Activated B cell treated with CpG ODN at 0.5 μM for 24 hours (primary cell): ENCODE results near the gene CD40. TPM values are rescaled to one million over a fixed set of nuclear protein-coding genes. Genes with fewer than 3 reads are reported as not detected.

Experiments used
- ATAC-seq: fragments of 200-7000 bp; cut with Tn5 transposase; one replicate; pipeline ENCODE4 v1.10.0; 2021; ENCODE audit warnings: low read depth, mild to moderate bottlenecking, moderate library complexity
- CTCF ChIA-PET: fragments of 350-600 bp; sonication (Branson Sonifier 250); formaldehyde crosslinking; loops from one replicate; lab custom pipeline; 2021; ENCODE audit warnings: antibody characterized with exemption; lab: Charles Lee
- POLR2A ChIA-PET: fragments of 350-600 bp; sonication (Branson Sonifier 250); formaldehyde crosslinking; loops from one replicate; lab custom pipeline; 2021; ENCODE audit warnings: antibody characterized with exemption; lab: Charles Lee
- DNase-seq: peaks from one replicate; pipeline ENCODE4 v3.0.0; 2022
- H3K27ac Mint-ChIP-seq: one replicate; pipeline ENCODE4 v1.8.0; 2020; ENCODE audit warnings: mixed read lengths
- H3K27me3 Mint-ChIP-seq: one replicate; pipeline ENCODE4 v1.8.0; 2021; ENCODE audit warnings: mixed read lengths
- H3K36me3 Mint-ChIP-seq: one replicate; pipeline ENCODE4 v1.8.0; 2021; ENCODE audit warnings: low read depth, mixed read lengths
- H3K4me1 Mint-ChIP-seq: one replicate; pipeline ENCODE4 v1.8.0; 2021; ENCODE audit warnings: mixed read lengths
- H3K4me3 Mint-ChIP-seq: one replicate; pipeline ENCODE4 v1.8.0; 2020; ENCODE audit warnings: mild to moderate bottlenecking, mixed read lengths
- H3K9me3 Mint-ChIP-seq: one replicate; pipeline ENCODE4 v1.8.0; 2020; ENCODE audit warnings: mixed read lengths
- intact Hi-C: fragments of 100-400 bp; cut with micrococcal nuclease; formaldehyde crosslinking; loops from one replicate; pipeline ENCODE4 v1.15.1; 2024
- total RNA-seq: library from RNA; stranded (reverse); gene quantifications from 2 replicates; pipeline ENCODE4 v1.2.3, GENCODE V29; 2022
- TF ChIP-seq, protein P1 (sequence below): fragments of 200-600 bp; IDR thresholded peaks from one replicate; pipeline ENCODE4 v1.8.0; 2022; ENCODE audit warnings: antibody characterized with exemption, mild to moderate bottlenecking

The CD40 gene
- total RNA-seq, 1 donor from 2014 or later, result 464 TPM

DNA sequence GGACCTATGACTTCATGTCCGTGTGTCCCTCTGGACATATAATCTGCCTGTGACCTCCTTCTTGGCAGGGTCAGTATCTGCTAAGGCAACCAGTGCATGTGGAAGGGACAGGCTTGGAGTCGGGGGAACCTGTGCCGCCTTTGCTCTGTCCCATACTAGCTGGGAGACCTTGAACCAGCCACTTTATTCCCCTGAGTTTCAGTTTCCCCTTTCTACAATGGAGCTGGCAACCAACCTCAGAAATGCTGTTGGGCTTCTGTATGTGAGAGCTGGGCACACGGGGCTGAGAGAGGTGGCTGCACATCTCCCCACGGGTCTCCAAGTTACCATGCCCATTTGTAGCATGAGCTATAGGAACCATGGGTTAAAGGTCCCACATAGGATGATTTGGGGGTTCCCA lies 53.8 kb downstream of the CD40 start:
- no peaks in the 10 kb centered on the region for H3K9me3 Mint-ChIP-seq
- no peak overlapping the region for H3K27ac Mint-ChIP-seq
- TF ChIP-seq, protein P1, sequence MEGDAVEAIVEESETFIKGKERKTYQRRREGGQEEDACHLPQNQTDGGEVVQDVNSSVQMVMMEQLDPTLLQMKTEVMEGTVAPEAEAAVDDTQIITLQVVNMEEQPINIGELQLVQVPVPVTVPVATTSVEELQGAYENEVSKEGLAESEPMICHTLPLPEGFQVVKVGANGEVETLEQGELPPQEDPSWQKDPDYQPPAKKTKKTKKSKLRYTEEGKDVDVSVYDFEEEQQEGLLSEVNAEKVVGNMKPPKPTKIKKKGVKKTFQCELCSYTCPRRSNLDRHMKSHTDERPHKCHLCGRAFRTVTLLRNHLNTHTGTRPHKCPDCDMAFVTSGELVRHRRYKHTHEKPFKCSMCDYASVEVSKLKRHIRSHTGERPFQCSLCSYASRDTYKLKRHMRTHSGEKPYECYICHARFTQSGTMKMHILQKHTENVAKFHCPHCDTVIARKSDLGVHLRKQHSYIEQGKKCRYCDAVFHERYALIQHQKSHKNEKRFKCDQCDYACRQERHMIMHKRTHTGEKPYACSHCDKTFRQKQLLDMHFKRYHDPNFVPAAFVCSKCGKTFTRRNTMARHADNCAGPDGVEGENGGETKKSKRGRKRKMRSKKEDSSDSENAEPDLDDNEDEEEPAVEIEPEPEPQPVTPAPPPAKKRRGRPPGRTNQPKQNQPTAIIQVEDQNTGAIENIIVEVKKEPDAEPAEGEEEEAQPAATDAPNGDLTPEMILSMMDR, result no peak
- no peak for ATAC-seq
- ChIA-PET POLR2A (no interaction called here), CTCF (interaction anchor here (1.5 to 4.5 kb wide), 4 partner anchors 18 to 158 kb away, joined by 3 to 39 read pairs (median 14); no protein-coding TSS in a partner anchor)
- intact Hi-C loops, result no loop called here
- no peaks in the 10 kb centered on the region for H3K4me1 Mint-ChIP-seq
- no peaks in the 10 kb centered on the region for H3K36me3 Mint-ChIP-seq
- no peak for DNase-seq
- H3K4me3 Mint-ChIP-seq, result no peak overlapping the region
- peaks cover 49% of the 10 kb centered on the region for H3K27me3 Mint-ChIP-seq

DNA sequence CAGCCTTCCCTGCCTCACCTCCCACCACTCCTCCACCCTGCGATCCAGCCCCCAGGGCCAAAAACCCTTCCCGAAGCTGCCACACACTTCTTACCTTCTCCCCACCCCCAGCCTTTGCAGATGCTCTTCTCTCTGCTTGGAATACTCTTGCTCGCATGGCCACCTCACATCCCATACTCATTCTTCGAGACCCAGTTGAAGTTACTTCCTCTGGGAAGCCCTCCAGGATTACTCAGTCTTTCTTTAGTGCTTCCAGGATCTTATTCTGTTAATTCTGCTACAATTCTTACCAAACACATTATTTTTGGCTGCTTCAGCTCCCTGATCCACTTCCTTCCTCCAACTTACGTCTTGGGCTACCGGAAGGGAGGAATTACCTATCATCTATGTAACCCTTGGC lies 54.3 kb downstream of the CD40 start:
- ATAC-seq (no peak), DNase-seq (no peak)
- H3K4me3 Mint-ChIP-seq, result no peak overlapping the region
- H3K27me3 Mint-ChIP-seq, result peaks cover 47% of the 10 kb centered on the region
- intact Hi-C loops, result no loop called here
- H3K4me1 Mint-ChIP-seq, result no peaks in the 10 kb centered on the region
- H3K36me3 Mint-ChIP-seq, result no peaks in the 10 kb centered on the region
- TF ChIP-seq, protein P1, result no peak
- CTCF ChIA-PET, result interaction anchor here (1.5 to 4.5 kb wide), 5 partner anchors 18 to 159 kb away, joined by 3 to 39 read pairs (median 11); no protein-coding TSS in a partner anchor
- H3K27ac Mint-ChIP-seq, result no peak overlapping the region
- no peaks in the 10 kb centered on the region for H3K9me3 Mint-ChIP-seq
- POLR2A ChIA-PET, result no interaction called here

DNA sequence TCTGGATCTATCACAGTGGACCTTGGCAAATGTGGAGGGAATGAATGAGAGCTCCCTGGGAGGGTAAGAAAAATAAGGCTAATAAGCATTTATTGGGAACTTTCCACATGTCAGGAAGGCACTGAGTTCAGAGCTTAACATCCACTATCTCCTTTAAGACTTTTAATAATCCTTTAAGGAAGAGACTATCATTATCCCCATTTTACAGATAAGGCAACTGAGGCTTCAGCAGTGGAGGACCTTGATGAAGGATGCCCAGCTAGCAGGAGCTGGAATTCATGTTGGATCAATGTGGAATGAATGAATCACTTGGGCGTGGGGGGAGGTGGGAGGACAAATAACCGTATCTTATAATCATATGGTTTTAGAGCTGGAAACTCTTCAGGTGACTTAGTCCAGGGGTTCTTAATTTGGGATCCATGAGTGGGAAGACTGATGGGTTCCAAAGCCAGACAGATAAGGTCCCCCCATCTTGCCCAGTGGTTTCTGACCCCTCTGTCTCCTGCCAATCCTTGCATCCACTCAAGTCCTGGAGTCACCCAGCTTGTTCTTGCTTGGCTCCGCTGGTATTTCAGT lies 54.9 kb downstream of the CD40 start:
- DNase-seq, result no peak
- no peaks in the 10 kb centered on the region for H3K9me3 Mint-ChIP-seq
- H3K27me3 Mint-ChIP-seq, result peaks cover 45% of the 10 kb centered on the region
- no peak overlapping the region for H3K27ac Mint-ChIP-seq
- no peaks in the 10 kb centered on the region for H3K4me1 Mint-ChIP-seq
- CTCF ChIA-PET, result interaction anchor here (1.3 to 4.5 kb wide), 6 partner anchors 14 to 159 kb away, joined by 3 to 39 read pairs (median 8); no protein-coding TSS in a partner anchor
- intact Hi-C loops, result no loop called here
- POLR2A ChIA-PET, result no interaction called here
- TF ChIP-seq, protein P1, result no peak
- no peaks in the 10 kb centered on the region for H3K36me3 Mint-ChIP-seq
- H3K4me3 Mint-ChIP-seq, result no peak overlapping the region
- ATAC-seq, result no peak

DNA sequence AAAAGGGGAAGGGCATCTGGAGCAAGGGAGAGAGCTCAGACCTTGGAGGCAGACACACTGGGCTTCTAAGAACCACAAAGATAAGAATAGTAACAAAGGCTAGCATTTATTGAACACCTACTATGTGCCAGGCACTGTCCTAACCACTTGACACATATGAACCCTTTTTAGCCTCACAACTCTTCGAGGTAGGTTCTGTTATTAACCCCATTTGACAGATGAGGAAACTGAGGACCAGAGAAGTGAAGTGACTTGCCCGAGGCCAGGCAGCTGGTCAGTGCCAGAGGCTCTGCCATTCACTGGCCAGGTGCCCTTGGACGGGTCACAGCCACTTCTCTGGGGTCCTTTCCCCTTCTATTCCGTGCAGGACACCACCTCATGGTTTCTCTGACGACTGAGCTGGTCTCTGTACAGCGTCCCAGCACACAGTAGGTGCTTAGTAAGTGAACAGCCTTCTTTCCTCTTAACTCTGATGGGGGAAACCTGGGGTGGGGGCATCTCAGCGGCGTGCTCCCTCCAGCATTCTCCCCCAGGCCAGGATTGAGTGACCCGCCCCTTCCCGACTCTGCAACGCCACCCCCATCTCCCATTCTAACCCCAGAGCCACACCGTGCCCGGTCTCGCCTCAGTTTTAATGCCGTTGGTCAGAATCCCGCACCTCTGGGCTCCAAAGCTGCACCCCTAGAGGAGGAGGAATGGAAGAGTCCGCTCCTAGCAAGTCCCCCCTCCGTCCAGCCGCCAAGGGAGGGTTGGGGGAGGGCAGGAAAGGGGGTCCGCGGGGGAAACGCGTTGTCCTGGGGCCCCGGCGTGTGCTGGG lies 55.7 kb downstream of the CD40 start:
- no peak overlapping the region for H3K27ac Mint-ChIP-seq
- intact Hi-C loops, result loop anchor here (1.0 kb wide), 5 partner anchors 42 to 187 kb away; no protein-coding TSS in a partner anchor
- TF ChIP-seq, protein P1, result no peak
- H3K4me3 Mint-ChIP-seq, result no peak overlapping the region
- no peak for ATAC-seq
- H3K27me3 Mint-ChIP-seq, result peaks cover 46% of the 10 kb centered on the region
- H3K36me3 Mint-ChIP-seq, result no peaks in the 10 kb centered on the region
- POLR2A ChIA-PET, result interaction anchor here (1.6 kb wide), 1 partner anchor 74 kb away, joined by 8 read pairs; no protein-coding TSS in a partner anchor
- DNase-seq, result no peak
- no peaks in the 10 kb centered on the region for H3K9me3 Mint-ChIP-seq
- CTCF ChIA-PET, result interaction anchor here (0.8 to 4.5 kb wide), 12 partner anchors 8 to 186 kb away, joined by 3 to 39 read pairs (median 6); no protein-coding TSS in a partner anchor
- no peaks in the 10 kb centered on the region for H3K4me1 Mint-ChIP-seq
